ENCODE data around the gene PSIP1. TPM values are rescaled to one million over a fixed set of nuclear protein-coding genes. Genes with fewer than 3 reads are reported as not detected.

The PSIP1 gene

Small RNA genes within 50 kb of the gene (small RNA-seq; reads per million reads assigned to genes)
- not detected for gene AL513423.1 (ENCODE audit: insufficient read depth)
- not detected for gene RN7SL98P (ENCODE audit: insufficient read depth)
- not detected for gene RNU6-246P (ENCODE audit: insufficient read depth)
- gene RNU6-319P (ENCODE audit: insufficient read depth): not detected

Data from mesendoderm (in vitro differentiated cells).